Peyer's patch (tissue), 4 donors: ENCODE results near the gene FTO. TPM values are rescaled to one million over a fixed set of nuclear protein-coding genes. Genes with fewer than 3 reads are reported as not detected.

ENCODE experiments used
- DNase-seq, 3 donors: peaks; one replicate each; pipeline ENCODE4 v3.0.0-alpha.2; 2017 to 2019
- H3K27ac ChIP-seq, 4 donors: fragments of 200-600 bp; sonication (generic); one replicate each; pipeline ENCODE4 v1.5.1; 2016 to 2019
- H3K27me3 ChIP-seq, 2 donors: fragments of 200-600 bp; sonication (generic); one replicate each; pipeline ENCODE4 v1.5.1; 2019
- H3K36me3 ChIP-seq, 3 donors: fragments of 200-600 bp; sonication (generic); one replicate each; pipeline ENCODE4 v1.5.1; 2016 to 2019
- H3K4me1 ChIP-seq, 4 donors: fragments of 200-600 bp; sonication (generic); one replicate each; pipeline ENCODE4 v1.5.1; 2016 to 2019
- H3K4me3 ChIP-seq, 4 donors: fragments of 200-600 bp; sonication (generic); 1 replicate in 3 of 4; 2 replicates in 1 of 4; pipeline ENCODE4 v1.5.1; 2016 to 2019; ENCODE audit warnings: mild to moderate bottlenecking in 1 of 4
- H3K9me3 ChIP-seq, 4 donors: fragments of 200-600 bp; sonication (generic); one replicate each; pipeline ENCODE4 v1.5.1; 2016 to 2019; ENCODE audit warnings: mild to moderate bottlenecking in 1 of 4
- CTCF ChIP-seq, 6 experiments: fragments of 450-650 bp in 4 of 6; fragments of 200-600 bp in 2 of 6; sonication (generic) in 1 of 6; IDR thresholded peaks; one replicate each; pipeline ENCODE4 v1.5.1; 2017 to 2019; ENCODE audit warnings: antibody characterized with exemption in 6 of 6, mild to moderate bottlenecking in 3 of 6, moderate library complexity in 1 of 6
- POLR2A ChIP-seq, 2 donors: fragments of 450-650 bp; IDR thresholded peaks; one replicate each; pipeline ENCODE4 v1.5.1; 2017; ENCODE audit warnings: antibody characterized with exemption in 2 of 2, mild to moderate bottlenecking in 2 of 2, moderate library complexity in 2 of 2
- total RNA-seq, 4 donors: library from RNA; depleted of rRNA; stranded (reverse); fragments of >200 nt; gene quantifications; one replicate each; pipeline ENCODE4 v1.1.0, GENCODE V29; 2016

FTO gene
- total RNA-seq, 4 donors from 2014 or later: 37.0 to 95.7 (median 45.1) TPM

- Histone ChIP-seq H3K4me3 (no peak overlapping the region), H3K27ac (no peak overlapping the region), H3K36me3 (no peaks in the 10 kb centered on the region), H3K9me3 (no peaks in the 10 kb centered on the region), H3K27me3 (no peaks in the 10 kb centered on the region), H3K4me1 (no peaks in the 10 kb centered on the region)
- DNase-seq: no peak
- no peak for TF ChIP-seq CTCF (IDR thresholded peaks at IDR 0.05)
- TF ChIP-seq POLR2A (IDR thresholded peaks at IDR 0.05): no peak
Observed at GRCh38 chr16:53849994-53850393, 146.0 kb downstream of the FTO start.

DNA sequence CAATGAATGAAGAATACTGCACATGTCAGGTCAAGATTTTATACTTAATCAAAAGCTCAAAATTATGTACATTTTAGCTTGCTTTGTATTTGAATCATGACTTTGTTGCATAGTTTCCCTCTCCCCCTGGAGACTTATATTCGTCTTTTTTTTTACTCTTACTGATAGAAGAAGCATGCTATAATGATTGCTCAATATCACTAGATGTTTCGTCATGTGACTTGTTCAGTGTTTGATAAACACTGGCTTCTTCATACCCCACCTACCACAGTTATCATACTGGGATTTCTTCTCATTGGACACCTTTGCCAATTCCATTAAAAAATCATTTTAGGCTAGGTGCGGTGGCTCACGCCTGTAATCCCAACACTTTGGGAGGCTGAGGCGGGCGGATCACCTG, 148.7 kb downstream of the FTO start:
- no peaks in the 10 kb centered on the region for H3K4me1 ChIP-seq
- H3K36me3 ChIP-seq: no peaks in the 10 kb centered on the region
- no peaks in the 10 kb centered on the region for H3K27me3 ChIP-seq
- no peak overlapping the region for H3K27ac ChIP-seq
- no peak overlapping the region for H3K4me3 ChIP-seq
- no peak for DNase-seq
- no peaks in the 10 kb centered on the region for H3K9me3 ChIP-seq
- TF ChIP-seq CTCF (IDR thresholded peaks at IDR 0.05): no peak
- no peak for TF ChIP-seq POLR2A (IDR thresholded peaks at IDR 0.05)

DNA sequence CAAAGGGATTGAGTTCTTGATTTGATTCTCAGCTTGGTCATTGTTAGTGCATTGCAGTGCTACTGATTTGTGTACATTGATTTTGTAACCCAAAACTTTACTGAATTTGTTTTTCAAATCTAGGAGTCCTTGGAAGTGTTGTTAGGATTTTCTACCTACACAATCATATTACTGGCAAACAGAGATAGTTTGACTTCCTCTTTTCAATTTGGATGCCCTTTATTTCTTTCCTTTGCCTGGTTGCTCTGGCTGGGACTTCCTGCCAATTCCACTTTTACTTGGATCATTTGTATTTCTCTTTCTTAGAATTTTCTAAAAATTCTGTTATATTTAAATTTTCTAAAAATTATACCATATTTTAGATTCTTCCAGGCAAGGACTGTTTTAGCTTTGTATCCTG, 151.1 kb downstream of the FTO start:
- H3K27ac ChIP-seq: no peak overlapping the region
- DNase-seq: no peak
- TF ChIP-seq POLR2A (IDR thresholded peaks at IDR 0.05) (no peak), CTCF (IDR thresholded peaks at IDR 0.05) (no peak)

GRCh38 chr16:53855511-53855910, 151.6 kb downstream of the FTO start:
- DNase-seq: no peak
- Histone ChIP-seq H3K27ac (no peak overlapping the region), H3K4me3 (no peak overlapping the region), H3K36me3 (no peaks in the 10 kb centered on the region), H3K27me3 (no peaks in the 10 kb centered on the region), H3K9me3 (no peaks in the 10 kb centered on the region), H3K4me1 (no peaks in the 10 kb centered on the region)
- TF ChIP-seq CTCF (IDR thresholded peaks at IDR 0.05) (no peak), POLR2A (IDR thresholded peaks at IDR 0.05) (no peak)

More for the DNA sequence above, 151.1 kb downstream of the FTO start:
- H3K4me3 ChIP-seq: no peak overlapping the region
- no peaks in the 10 kb centered on the region for H3K4me1 ChIP-seq
- H3K9me3 ChIP-seq: no peaks in the 10 kb centered on the region
- H3K27me3 ChIP-seq: no peaks in the 10 kb centered on the region
- no peaks in the 10 kb centered on the region for H3K36me3 ChIP-seq

GRCh38 chr16:53859995-53860540, 156.1 kb downstream of the FTO start:
- Histone ChIP-seq H3K9me3 (no peaks in the 10 kb centered on the region), H3K36me3 (no peaks in the 10 kb centered on the region), H3K27me3 (no peaks in the 10 kb centered on the region), H3K4me3 (no peak overlapping the region), H3K27ac (no peak overlapping the region), H3K4me1 (no peaks in the 10 kb centered on the region)
- no peak for DNase-seq
- no peak for TF ChIP-seq CTCF (IDR thresholded peaks at IDR 0.05)
- no peak for TF ChIP-seq POLR2A (IDR thresholded peaks at IDR 0.05)

DNA sequence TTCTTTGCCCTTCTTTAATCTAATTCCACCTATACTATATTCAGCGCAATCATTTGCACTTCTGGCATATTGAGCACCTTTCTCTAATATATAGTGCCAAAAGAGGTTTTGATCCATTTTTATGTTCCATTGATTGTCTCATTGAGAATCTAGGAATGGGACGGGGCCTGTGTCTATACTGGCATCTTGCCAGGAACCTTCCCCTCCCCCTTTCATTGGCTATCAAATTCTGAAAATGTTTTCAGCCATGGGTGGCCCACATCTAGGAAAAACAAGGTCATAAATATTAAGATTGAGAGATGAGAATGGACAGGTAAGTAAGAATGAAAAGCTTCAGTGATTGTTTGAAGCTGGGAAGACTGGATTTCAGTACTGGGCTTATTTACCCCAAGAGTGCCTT, 159.9 kb downstream of the FTO start:
- Histone ChIP-seq H3K27ac (no peak overlapping the region), H3K9me3 (no peaks in the 10 kb centered on the region), H3K4me1 (no peaks in the 10 kb centered on the region), H3K4me3 (no peak overlapping the region), H3K27me3 (no peaks in the 10 kb centered on the region), H3K36me3 (no peaks in the 10 kb centered on the region)
- DNase-seq: no peak
- TF ChIP-seq POLR2A (IDR thresholded peaks at IDR 0.05) (no peak), CTCF (IDR thresholded peaks at IDR 0.05) (no peak)
